Kidney tubule cell (primary cell): Measurements from ENCODE around the gene CFAP90.
A peak's percentile ranks its signal among the peaks of the same experiment; 100 is the strongest.

Experiments
- DNase-seq: peaks from one replicate; pipeline ENCODE4 v3.0.0-alpha.2; 2018; ENCODE audit warnings: low spot score

CFAP90 gene

DNA sequence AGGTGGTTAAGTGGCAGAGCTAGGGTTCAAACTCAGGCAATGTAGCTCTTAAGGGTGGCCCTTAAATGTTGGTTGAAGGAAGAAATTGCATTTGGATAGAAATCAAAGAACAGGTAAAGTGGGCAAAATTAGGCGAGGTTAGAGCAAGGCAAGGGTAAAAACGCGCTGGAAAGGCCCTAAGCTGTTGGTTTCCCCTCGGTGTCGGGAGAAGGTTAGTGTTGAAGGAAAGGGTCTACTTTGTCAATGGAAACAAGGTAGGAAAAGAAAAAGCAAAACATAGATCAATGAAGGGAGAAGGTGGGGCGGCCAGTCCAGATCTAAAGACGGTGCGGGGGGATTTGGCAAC lies 17.5 kb upstream of the CFAP90 start:
- DNase-seq: no peak

GRCh38 chr5:7867260-7867659 lies 16.3 kb upstream of the CFAP90 start:
- DNase-seq: no peak

- DNase-seq: no peak
Observed at GRCh38 chr5:7866196-7866595, 15.3 kb upstream of the CFAP90 start.

DNA sequence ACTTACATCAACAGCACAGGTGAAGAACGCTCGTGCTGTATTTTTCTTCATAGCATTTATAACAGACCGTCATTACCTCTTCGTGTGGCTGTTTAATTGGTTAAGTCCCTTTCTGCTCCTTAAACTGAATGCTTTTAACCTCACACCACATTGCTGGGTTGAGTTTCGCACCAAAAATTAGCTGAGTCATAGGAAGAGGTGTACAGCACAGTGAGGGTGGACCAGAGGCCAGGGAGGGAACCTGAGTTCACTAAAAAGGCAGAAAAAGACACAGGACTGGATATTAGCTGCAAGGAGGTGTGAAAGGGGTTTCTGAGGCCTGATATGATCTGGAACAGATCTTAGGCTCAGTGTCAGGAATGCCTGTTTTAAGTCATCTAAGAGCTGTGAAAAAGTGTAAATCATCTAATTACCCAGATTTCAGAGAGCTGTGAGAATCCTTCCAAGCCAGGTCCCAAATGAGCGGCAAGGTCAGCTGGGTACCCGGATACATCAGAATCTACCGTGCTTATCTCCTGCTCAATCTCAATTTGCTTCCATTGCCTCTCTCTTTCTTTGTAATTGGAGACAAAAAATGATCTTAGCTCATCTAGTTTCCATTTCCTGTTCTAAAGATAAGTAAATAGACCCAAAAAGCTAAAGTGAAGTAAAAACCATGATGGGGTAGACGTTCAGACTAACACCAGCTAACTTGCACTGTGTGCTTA lies 7.1 kb upstream of the CFAP90 start:
- DNase-seq: no peak

- no peak for DNase-seq
Observed at GRCh38 chr5:7857361-7857760, 6.4 kb upstream of the CFAP90 start.

- DNase-seq: peak; percentile 64
Observed at GRCh38 chr5:7856855-7857254, 5.9 kb upstream of the CFAP90 start.

DNA sequence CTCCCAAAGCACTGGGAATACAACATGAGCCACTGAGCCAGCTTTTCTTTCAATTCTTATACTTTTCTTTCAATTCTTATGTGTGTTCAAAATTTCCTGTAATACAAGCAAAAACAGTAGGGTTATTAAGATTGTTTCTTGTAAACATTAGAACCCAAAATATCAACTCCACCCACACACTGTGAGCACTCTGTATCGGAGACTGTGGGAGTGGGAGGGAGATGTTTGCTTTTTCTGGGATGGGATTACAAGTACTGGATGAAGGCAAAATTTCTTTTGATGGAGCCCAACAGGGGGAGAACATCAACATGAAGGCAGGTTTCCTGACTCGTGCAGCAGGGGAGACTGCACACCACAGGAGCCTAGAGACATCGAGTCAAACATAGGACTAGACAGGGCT lies 4.7 kb upstream of the CFAP90 start:
- no peak for DNase-seq

DNA sequence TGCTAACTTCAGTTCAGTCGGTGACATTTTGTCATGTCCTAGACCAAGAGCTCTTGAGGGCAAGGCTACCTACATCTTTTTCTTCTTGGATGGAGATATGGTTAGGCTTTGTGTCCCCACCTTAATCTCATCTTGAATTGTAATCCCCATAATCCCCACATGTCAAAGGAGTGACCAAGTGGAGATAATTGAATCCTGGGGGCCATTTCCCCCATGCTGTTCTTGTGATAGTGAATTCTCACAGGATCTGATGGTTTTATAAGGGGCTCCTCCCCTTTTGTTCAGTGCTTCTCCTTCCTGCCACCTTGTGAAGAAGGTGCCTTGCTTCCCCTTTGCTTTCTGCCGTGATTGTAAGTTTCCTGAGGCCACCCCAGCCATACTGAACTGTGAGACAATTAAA lies 2.1 kb upstream of the CFAP90 start:
- DNase-seq: no peak

- no peak for DNase-seq
Observed at GRCh38 chr5:7852542-7852941, 1.6 kb upstream of the CFAP90 start.

DNA sequence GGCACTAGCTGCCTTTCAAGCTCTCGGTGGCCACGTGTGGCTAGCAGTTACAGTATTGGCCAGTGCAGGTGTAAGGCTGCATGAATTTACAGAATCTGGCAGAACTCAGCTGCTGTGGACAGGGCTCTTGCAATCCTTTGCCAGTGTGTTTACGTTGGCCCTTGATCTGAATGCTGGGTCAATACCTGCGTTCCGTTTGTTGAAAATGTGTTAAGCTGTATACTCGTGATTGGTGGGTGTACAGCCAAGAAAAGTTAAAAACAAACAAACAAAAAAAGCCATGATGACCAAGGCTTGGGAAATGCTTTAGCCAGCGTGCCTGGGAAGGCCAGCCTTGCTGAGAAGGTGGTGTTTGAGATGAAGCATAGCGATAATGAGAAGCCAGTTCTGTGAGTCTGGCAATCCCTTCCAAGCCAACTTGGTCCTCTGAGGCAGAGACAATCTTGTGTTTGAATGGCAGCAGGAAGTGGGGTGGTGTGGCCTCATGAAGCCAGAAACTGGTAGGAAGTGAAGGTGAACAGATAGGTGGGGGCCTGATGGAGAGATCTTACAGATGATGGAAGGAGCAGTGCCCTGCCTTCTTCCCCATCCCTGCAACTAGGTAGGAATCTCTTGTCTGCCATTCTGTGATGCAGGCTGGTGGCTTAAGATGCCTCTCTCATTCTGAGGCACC lies 820 bp upstream of the CFAP90 start:
- no peak for DNase-seq

DNA sequence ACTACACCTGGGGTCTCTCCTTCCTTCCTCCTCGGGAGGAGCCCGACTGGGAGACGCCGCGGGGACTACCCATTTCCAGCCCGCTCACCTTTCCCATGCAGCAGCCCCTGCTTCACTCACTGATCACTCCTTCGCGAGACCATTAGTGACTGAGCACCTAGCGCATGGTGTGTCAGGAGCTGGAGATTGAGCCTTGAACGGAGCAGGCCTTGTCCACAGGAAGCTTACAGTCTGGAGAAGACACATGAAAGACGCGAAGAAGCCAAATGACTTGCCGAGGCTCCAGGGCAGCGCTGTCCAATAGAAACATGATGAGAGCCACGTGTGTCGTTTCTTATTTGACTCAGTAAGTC lies 283 bp upstream of the CFAP90 start:
- no peak for DNase-seq

- DNase-seq: no peak
Observed at GRCh38 chr5:7849681-7850394, 1.1 kb downstream of the CFAP90 start.

GRCh38 chr5:7848296-7848695 lies 2.6 kb downstream of the CFAP90 start:
- DNase-seq: no peak

GRCh38 chr5:7846327-7846726 lies 4.6 kb downstream of the CFAP90 start:
- no peak for DNase-seq

DNA sequence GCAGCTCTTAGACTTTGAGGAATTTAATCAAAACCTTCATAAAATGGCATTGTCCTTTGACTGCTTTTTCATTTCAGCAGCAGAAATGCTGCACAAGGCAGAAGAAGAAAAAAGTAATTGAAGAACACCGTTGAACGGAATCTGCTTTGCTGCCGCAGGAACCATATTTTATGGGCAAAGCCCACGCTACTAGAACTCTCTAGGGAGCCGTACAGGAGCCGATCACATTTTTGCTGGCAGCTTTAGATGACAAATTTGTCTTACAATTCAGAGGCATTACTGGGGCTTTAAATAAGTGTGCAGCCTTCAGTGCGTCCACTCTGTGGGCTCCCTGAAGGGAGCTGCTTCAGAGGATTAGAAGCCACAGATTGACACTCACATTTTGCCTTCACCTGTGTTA lies 5.4 kb downstream of the CFAP90 start:
- DNase-seq: no peak

DNA sequence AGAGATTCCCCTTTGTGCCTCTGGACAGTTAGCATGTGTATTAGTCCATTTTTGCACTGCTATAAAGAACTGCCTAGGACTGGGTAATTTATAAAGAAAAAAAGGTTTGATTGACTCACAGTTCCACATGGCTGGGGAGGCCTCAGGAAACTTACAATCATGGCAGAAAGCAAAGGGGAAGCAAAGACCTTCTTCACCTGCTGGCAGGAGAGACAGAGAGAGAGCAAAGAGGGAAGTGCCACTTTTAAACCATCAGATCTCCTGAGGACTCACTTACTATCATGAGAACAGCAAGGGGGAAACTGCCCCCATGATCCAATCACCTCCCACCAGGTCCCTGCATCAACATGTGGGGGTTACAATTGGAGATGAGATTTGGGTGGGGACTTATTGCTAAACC lies 6.0 kb downstream of the CFAP90 start:
- no peak for DNase-seq

DNA sequence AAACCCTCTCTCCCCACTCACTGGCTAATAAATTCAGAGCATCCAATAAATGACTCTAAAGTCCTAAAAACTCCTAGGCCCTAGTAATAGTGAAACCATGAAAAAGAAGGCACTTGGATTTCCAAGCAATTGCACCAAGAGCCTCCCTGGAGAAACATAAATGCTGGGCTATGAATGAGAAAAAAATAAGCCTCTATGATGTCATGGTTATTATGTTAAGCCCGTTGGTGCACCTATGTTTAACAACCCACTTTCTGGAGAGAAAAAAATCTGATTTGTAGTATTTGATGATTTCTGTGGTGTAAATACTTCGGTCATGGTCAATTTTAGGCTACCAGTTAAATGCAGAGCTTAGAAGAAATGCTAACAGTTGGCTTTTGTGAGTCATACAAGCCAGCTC lies 8.4 kb downstream of the CFAP90 start:
- no peak for DNase-seq

DNA sequence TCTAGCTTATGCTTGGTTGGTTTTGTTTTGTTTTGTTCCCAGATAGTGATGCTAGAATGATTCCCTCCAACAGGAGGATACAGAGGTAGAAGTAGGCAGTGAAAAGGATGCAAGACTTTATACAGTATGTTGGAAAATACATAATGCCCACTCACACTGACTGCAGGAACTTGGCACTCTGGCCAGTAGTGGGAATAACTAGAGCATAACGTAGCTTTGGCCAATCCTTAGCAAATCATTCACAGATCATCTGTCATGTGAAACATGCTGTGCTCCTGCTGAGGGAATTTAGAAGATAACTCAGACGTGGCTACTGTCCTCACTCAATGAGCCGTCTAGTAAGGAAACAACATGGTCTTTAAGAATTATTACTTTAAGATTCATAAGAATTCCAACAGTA lies 13.5 kb downstream of the CFAP90 start:
- DNase-seq: peak; percentile 87

DNA sequence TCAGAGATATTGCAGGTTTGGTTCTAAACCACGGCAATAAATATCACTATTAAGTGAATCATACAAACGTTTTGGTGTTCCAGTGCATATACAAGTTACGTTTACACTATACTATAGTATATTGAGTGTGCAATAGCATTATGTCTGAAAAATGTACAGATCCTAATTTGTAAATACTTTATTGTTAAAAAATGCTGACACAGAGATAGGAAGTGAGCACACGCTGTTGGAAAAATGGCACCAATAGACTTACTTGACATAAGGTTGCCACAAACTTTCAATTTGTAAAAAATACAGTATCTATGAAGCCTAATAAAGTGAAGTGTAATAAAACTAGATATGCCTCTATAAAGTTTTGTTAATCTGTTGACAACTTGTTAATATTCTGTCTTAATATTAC lies 16.0 kb downstream of the CFAP90 start:
- DNase-seq: no peak

GRCh38 chr5:7828269-7828668 lies 22.7 kb downstream of the CFAP90 start:
- no peak for DNase-seq

- no peak for DNase-seq
Observed at GRCh38 chr5:7827610-7828009, 23.3 kb downstream of the CFAP90 start.

DNA sequence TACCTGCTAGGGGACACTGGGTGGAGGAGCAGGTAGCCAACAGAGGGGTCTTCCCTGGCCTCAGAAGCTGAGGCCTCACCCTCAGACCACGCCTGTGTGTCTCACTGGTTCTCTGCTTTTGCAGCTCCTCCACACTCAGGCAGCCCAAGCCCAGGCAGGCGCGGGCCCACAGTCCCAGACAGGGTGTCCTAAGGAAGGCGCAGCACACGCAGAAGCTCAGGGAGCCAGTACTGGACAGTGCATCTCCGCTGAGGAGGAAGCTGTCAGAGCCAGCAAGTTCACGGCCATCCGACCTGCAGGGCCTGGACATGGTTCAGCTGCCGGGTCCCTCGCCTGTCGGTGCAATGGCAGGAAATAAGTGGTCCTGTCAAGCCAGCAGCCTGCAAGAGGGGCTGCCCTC lies 25.3 kb downstream of the CFAP90 start:
- no peak for DNase-seq

GRCh38 chr5:7824995-7825394 lies 25.9 kb downstream of the CFAP90 start:
- no peak for DNase-seq

- DNase-seq: no peak
Observed at GRCh38 chr5:7823594-7823993, 27.3 kb downstream of the CFAP90 start.
